GM19468 (cell line): ENCODE measurements around the gene CHD9.
"Not testable (repeated sequence)": the region's sequence is repeated elsewhere in the genome, so short reads cannot be mapped to it uniquely, and the experiment has no call there.

Experiments used
- ATAC-seq: cut with Tn5 transposase; IDR thresholded peaks from one replicate; pipeline ENCODE4 v1.9.1; 2021; ENCODE audit warnings: mild to moderate bottlenecking, moderate library complexity, moderate number of reproducible peaks; ENCODE audit not compliant: unreplicated experiment; ENCODE audit errors: extremely low read depth

CHD9 gene

DNA sequence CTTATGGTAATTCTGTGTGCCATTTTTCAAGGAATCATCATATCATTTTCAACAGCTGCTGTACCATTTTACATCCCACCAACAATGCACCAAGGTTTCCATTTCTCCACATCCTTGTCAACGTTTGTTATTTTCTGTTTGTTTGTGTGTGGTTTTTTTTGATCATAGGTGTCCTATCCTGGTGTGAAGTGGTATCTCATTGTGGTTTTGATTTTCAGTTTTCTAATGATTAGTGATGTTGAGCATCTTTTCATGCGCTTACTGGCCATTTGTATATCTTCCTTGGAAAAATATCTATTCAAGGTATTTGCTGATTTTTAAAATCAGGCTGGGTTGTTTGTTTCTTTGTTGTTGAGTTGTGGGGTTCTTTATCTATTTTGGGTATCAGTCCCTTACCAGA, 15.0 kb downstream of the CHD9 start:
- ATAC-seq: no peak

DNA sequence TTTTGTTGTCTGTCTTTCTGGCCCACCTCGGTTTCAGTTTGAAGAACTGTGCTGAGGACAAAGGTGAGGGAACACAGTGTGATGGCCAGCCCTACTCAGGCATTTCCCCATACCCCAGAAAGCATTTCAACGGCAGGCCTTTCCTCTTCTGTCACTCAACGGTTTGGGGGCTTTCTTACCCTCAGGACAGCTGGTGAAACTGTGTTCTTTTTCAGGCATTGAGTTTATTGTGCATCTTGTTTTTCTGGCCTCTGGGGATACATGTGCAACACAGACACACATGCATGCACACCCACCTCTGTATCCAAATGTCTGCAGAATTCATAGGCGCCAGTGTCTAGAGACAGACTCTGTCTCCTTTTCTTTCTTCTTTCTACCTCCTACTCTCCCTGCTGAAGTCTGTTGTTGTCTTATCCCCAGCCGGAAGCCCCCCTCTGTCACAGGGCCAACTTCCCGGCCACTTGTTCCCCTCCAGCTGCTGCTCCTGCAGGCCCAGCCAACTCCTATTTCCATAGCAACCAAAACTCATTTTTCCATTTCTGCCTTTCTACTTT, 17.0 kb downstream of the CHD9 start:
- ATAC-seq: peak; percentile 13

DNA sequence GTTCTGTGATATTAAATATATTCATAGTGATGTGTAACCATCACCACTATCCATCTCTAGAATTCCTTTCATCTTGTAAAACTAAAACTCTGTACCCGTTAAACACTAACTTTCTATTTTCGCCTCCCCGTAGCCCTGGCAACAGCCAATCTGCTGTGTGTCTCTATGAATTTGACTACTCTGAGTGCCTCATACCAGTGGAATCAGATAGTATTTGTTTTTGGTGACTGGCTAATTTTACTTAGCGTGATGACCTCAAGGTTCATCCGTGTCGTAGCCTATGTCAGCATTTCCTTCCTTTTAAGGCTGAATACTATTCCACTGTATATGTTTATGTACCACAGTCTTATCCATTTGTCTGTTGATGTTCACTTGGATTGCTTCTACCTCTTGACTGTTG, 18.2 kb downstream of the CHD9 start:
- ATAC-seq: no peak

DNA sequence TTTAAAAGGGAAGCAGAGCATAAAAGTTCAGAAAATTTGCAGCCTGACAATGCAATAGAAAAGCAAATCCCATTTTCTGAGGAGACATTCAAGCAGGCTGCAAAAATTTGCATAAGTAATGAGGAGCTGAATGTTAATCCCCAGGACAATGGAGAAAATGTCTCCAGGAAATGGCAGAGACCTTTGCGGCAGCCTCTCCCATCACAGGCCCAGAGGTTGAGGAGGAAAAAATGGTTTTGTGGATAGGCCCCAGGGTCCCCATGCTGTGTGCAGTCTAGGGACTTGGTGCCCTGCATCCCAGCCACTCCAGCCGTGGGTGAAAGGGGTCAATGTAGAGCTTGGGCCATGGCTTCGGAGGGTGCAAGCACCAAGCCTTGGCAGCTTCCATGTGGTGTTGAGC, 19.5 kb downstream of the CHD9 start:
- ATAC-seq: not testable (repeated sequence)

DNA sequence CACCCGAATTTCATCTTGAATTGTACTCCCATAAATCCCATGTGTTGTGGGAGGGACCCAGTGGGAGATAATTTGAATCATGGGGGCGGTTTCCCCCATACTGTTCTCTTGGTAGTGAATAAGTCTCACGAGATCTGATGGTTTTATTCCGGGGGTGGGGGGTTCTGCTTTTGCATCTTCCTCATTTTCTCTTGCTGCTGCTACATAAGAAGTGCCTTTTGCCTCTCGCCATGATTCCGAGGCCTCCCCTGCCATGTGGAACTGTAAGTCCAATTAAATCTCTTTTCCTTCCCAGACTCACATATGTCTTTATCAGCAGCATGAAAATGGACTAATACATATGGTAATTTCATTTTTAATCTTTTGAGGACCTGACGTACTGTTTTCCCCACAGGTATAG, 20.7 kb downstream of the CHD9 start:
- not testable (repeated sequence) for ATAC-seq

DNA sequence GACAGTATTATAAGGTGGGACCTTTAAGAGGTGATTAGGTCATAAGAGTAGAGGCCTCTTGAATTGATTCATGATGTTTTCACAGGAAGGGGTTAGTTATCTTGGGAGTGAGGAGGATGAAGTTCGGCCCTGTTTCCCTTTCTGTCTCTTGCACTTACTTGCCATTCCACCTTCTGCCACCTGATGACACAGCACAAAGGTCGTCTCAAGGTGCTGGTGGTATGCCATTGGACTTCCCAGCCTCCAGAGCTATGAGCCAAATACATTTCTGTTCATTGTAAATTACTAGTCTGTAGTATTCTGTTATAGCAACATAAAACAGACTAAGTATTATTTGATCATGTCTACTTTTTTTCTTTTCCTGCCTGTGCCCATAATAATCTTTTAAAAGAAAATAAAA, 23.5 kb downstream of the CHD9 start:
- no peak for ATAC-seq

DNA sequence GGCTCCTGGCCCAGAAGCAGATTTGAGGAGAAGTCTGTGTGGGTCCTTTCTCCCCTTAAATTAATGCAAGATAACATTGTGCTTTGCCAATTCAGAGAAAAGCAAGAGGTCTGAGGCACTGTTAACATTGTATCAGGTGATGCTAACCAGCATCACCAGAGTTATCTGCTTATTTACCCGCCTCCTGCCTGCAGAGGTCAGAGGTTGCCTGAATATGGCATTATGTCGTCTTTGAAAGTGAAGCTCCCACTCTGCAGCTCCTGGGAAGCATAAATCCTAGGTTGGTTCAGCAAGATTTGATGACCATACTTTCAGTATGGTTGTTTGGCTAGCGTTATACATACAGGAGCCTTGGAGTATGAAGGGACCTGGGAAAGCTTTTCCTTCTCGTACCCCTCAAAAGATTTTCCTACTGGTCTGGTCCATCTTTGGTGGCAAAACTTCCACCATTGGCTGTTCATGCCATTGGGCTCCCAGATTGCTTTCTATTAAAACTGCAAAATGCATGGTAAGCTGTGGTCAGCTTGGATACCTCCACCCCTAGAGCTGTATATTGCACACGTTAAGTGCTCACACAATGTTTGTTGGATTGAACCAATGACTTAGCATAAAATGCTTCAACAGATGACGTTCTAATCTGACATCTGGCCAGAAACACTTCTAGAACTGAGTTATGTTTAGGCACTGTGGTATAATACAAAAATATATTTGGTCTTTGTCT, 24.1 kb downstream of the CHD9 start:
- no peak for ATAC-seq

DNA sequence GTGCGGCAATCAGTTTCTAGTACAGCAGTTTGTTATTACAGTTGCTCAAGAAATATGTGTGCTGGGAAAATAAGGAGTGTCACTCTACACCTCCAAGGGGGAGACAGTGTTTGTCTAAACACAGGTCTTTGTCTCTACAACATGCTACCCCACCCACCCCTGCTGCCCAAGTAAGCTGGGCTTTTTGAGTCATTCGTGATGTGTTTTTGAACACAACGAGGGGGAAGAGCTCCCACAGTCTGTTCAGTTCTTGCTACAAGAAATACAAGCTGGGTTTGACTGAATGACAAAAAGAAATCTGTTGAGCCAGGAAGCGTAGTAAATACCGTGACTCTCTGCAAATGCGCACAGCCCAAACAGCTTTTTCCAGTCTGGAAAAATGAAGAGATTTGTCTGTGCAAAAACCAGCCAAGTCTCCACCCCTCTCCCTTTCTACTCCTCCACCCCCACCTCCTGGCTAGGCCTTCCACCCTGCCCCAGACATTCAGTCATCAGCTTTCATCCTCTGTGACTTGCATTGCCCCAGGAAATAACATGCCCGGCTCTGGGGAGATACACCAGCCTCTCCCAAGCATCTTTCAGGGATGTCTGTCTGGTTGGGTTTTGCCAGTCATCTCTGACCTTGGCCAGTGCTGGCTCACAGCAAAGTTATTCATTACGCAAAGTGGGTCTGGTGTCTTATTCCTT, 25.7 kb downstream of the CHD9 start:
- ATAC-seq: no peak

- ATAC-seq: no peak
Observed at GRCh38 chr16:53081032-53081424, 26.2 kb downstream of the CHD9 start.

DNA sequence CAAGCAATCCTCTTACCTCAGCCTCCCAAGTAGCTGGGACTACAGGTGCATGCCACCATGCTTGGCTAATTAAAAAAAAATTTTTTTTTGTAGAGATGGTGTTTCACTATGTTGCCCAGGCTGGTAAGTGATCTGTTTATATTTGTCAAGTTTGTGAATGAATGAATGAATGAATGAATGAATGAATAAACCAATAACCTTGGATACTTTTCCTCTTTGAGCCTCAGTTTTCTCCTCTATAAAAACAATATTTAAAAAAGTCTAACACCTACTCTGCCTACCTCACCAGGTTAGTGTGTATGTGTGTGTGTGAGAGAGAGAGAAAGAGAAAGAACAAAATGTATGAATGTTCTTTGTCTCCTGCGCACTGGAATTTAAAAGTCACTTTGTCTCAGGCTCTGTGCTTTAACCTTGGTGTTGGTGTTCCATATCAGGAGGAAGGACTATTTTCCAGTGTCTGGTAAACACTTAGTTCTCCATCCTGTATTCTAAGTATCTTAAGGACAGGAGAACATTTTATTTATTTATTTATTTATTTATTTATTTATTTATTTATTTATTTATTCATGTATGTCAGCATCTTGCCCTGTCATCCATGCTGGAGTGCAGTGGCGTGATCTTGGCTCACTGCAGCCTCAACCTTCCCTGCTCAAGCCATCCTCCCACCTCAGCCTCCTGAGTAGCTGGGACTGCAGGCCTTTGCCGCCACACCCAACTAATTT, 27.1 kb downstream of the CHD9 start:
- ATAC-seq: no peak

GRCh38 chr16:53082509-53082908, 27.7 kb downstream of the CHD9 start:
- ATAC-seq: no peak

DNA sequence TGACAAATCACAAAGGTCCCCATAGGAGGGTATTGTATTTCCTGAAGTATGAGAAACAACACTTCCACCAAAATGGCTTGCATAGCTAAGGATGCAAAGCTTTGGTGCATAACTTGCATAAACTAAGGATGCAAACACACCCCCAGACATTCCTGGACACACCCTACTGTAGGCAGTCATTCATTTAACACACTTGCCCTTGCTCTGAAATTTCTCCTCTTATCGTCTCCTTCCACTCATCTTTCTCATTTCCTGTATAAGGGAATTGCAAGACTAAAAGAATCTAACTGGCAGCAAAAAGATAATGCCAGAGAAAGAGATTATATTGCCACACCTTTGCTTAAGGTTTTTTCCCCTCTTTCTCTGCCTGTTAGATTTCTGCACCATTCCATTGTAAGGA, 28.3 kb downstream of the CHD9 start:
- no peak for ATAC-seq

DNA sequence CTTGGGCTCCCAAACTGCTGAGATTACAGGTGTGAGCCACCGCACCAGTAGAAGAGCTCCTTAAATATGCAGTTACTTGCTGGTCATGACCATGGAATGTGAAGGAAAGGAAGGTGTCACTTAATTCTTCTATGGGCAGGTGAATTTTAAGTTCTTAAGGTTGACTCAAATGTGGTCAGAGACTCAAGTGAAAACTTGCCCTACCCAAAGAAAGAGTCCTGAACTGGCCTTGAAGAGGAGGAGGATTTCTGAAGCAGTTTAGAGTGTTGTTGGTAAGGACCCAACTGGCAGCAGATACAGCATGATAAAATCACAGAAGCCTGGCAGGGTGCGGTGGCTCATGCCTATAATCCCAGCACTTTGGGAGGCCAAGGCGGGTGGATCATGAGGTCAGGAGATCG, 29.4 kb downstream of the CHD9 start:
- ATAC-seq: no peak

DNA sequence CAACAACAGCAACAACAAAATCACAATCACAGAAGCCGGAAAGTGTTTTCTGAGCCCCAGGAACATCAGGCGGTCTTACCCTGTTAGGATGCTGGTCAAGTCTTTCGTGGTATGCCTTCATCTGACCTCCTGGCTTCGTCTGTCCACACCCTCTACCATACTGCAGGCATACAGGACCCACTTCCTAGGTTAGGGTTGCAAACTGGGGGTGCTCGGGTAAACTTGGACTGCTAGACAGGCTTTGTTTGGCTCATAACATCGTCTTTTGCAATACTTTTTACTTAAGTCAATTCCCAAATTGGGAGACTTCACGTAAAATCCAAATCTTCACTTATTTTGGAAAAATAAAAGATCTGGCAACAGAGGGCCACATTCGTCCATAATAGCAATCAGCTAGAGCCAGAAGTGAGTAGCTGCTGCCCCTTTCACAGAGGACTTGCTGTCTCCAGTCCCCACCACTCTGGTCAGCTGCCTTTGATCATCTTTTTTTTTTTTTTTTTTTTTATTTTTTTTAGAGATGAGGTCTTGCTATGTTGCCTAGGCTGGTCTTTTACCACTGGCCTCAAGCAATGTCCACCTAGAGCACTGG, 30.0 kb downstream of the CHD9 start:
- ATAC-seq: no peak

DNA sequence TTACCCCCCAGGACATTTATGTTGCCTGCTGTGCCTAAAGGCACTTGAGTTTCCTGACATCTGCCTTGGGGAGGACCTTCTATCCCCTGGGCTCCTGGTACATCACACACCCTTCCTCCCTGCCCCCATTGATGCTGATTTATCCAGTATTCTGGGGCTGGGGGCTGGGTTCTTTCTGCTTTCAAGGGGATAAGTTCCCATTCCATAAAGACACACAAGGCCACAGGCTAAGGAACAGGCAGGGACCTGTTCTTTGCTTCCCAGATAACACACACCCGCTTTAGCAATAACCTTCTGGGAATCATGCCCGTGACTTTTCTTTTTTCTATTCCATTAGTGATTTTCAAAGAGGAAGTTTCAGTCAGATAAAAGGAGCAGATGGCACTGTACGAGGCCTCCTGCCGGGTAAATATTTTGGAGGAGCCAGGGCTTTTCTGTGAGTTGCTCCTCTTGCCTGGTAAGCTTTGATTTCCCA, 30.6 kb downstream of the CHD9 start:
- ATAC-seq: no peak

- ATAC-seq: no peak
Observed at GRCh38 chr16:53085931-53086421, 31.2 kb downstream of the CHD9 start.

DNA sequence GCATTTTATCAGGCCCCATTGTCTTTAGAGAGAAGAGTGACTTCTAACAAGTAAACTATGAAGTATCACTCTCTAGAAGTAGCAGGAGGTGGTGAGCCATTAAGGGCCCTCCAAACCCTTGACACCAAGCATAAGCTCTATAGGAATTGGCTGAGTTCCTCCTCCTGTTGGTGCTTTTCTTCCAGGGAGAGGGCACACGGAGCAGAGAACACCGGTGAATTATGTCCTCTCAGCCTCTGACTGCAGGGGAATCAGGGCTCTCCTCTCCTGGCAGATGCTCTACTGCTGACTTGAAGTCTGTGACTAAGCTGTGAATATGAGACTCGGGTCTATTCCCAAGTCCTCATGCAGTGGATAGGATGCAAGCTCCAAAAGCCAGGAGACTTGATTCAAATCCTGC, 32.3 kb downstream of the CHD9 start:
- ATAC-seq: no peak

DNA sequence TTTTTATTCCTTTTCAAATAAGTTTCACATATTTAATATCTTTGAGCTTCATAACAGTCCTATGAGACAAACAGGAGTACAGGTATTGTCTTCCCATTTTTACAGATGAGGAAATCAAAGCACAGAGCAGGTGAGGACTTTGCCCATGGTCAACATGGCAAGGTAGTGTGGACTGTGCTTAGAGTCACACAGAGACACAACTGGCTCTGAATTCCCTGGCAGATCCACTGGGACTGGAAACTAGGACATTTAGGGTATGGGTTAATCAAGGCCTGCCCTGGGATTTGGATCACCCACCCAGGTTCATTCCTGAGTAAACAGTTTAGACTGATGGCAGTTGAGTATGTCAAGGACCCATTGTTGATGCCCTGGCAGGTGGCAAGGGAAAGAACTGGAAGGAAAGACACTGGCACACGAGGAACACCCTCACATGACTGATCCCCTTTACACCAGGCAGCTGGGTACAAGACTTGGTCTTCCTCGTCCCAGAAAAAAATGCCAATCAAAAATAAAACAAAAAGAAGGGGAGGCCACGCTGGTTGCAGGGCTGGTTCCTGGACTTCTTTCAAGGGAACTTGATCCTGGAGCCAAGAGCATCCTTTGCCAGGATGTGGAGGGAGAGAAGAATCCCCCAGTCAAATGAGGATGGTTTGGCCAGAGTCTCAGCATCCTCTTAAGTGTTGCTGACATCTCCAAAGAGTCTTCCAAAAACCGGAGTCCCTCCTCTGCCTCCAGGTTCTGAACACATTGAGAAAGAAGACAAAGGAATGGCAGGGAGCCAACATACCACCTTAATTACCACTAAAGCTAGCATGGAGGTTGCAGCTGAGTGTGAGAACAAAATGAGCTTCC, 34.9 kb downstream of the CHD9 start:
- no peak for ATAC-seq

DNA sequence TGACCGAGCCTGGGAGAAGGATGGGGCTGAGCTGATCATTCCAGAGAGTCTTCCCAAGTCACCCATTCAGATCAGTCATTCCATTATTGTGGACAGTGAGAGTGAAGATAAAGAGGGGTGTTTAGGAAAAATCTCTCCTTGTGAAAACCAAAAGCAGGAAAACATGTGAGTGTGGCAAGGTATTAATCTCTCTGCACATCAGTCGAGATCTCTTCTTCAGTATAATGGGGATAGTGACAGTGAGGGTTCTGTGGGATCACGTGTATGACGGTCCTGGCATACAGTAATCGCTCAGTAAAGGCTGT, 35.4 kb downstream of the CHD9 start:
- no peak for ATAC-seq
